DMS114 treated with DMSO at 0.1 percent for 48 hours (cell line): ENCODE results near the gene SORL1.
"Not testable (repeated sequence)": the region's sequence is repeated elsewhere in the genome, so short reads cannot be mapped to it uniquely, and the experiment has no call there.

Source experiments
- DNase-seq: peaks from one replicate; lab custom pipeline; 2025; ENCODE audit not compliant: unreplicated experiment; lab: John Stamatoyannopoulos, UW

Gene SORL1

GRCh38 chr11:121476379-121477032, 24.4 kb downstream of the SORL1 start:
- DNase-seq, result no peak

GRCh38 chr11:121478226-121478894, 26.2 kb downstream of the SORL1 start:
- no peak for DNase-seq

GRCh38 chr11:121478895-121479697, 27.0 kb downstream of the SORL1 start:
- no peak for DNase-seq

GRCh38 chr11:121479698-121480238, 27.7 kb downstream of the SORL1 start:
- no peak for DNase-seq

DNA sequence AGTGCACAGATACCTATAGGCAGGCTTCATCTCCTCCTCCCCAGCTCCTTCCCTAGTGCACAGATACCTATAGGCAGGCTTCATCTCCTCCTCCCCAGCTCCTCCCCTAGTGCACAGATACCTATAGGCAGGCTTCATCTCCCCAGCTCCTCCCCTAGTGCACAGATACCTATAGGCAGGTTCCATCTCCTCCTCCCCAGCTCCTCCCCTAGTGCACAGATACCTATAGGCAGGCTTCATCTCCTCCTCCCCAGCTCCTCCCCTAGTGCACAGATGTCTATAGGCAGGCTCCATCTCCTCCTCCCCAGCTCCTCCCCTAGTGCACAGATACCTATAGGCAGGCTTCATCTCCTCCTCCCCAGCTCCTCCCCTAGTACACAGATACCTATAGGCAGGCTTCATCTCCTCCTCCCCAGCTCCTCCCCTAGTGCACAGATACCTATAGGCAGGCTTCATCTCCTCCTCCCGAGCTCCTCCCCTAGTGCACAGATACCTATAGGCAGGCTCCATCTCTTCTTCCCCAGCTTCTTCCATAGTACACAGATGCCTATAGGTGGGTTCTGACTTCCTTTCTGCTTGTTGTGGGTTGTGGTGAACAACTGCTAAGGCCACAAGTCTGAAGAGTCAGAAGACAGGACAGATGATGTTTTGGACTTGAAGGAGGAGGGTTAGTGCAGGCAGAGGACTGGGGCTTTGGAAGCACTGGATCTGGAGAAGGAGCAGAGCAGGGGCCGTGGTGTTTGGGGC, 29.5 kb downstream of the SORL1 start:
- not testable (repeated sequence) for DNase-seq

- no peak for DNase-seq
These were observed 30.4 kb downstream of the SORL1 start for GRCh38 chr11:121482231-121483129.

GRCh38 chr11:121483805-121484480, 31.8 kb downstream of the SORL1 start:
- DNase-seq, result no peak

GRCh38 chr11:121485216-121485615, 33.1 kb downstream of the SORL1 start:
- no peak for DNase-seq

- DNase-seq, result no peak
These were observed 33.9 kb downstream of the SORL1 start for GRCh38 chr11:121486054-121486453.

DNA sequence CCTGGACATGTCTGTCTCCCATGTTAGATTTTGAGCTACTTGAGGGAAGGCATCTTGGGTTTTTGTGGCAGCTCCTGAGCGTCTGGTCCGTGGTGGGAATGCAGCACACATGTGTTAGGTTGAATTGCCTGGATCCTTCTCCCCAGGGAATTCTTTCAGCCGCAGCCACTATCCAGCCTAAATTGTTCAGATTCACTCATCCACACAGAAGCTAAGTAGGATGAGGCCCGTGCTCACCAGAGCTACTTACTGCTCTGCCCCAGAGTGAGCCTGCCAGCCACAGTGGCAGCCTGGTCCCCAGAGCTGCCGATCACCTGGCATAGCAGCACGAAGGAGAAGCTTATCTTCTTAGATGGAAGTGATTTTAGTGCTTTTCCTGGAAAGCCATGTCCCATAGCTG, 35.1 kb downstream of the SORL1 start:
- no peak for DNase-seq

GRCh38 chr11:121488170-121488569, 36.1 kb downstream of the SORL1 start:
- DNase-seq, result no peak

- DNase-seq, result no peak
These were observed 36.5 kb downstream of the SORL1 start for GRCh38 chr11:121488641-121489040.

GRCh38 chr11:121489823-121490222, 37.7 kb downstream of the SORL1 start:
- DNase-seq, result no peak

DNA sequence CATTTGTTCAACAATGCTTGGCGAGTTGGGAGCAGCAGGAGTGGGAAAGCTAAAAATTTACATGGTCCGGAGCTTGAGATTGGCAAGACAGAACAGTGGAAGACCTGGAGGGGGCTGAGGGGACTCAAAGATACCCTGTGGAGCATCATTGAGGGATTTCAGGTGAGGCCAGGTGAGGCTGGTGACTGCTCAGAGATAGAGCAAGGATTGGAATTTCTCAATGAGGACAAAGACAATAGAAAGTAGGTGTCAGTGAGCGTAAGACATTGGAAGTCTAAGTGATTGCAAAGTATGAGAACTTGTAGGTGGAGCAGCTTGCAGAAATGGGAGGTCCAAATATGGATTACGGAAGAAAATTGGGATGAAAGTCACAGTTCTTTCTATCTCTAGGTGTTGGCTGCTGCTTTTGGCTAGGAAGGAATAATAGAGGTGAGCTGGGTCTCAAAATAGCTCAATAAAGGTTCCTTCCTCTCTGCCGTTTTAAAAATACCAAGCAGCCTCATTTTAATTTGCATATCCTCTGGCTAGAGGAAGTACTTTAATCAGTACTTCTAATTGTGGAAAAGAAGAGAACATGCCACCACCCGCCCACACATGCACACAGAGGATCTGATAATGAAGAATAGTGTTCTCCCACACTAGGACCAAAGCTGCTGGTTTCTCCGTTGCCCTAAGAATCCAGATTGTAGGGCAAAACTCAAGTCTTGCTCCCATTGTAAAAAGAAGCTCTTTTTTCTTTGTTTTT, 42.4 kb downstream of the SORL1 start:
- no peak for DNase-seq

DNA sequence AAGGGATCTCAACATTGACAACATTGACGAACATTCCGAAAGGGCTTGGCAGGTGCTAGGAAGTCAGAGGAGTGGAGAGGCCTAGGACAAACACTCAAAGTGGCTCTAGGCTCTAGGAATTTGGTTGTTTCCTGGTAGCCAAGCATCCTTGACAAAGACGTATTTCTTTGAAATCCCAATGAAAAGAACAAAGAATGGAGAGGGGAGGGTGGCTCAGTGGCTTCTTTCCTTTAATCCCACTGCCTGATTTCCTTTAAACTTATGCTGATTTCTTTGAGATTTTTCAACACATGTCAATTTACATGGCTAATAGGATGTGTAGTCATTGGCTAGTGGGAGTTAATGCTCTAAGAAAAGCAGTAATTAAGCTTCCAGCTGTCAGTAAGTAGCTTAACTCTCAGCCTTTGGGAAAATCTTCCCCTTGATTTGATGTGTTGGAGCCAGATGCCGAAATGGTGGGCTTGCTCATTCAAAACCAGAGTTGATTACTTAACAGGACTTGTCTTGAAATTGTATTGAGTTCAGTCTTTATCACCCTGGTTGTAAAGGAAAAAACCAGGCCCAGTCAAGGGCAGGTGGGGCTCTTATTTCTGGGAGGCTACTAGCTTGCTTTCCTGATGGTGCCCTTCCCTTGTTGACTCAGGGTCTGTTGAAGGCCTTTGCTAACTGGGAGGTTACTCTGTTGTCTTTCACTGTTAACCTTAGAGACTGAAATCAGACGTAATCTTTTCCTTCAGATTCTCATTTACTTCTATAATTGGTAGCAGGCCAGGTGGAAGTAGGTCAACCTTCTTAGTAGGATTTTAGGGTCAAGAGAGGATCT, 45.3 kb downstream of the SORL1 start:
- DNase-seq, result no peak

DNA sequence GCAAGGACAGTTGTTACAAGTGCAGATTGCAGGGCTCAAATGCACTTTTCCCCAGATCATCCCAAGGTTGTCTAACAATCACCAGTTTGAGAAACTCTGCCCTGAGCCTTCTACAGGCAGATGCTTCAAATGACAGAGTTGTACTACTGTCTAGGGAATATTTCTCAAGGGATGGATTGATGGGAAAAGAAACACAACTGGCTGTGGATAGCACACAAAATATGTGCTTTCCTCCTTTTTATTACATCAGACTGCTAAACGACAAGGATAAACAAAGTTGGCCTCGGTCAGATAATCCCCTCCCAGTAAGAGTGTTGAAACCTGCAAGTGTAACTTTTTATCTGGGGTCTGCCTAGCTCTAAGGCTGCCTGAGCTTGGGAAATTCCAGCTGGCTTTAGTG, 47.3 kb downstream of the SORL1 start:
- no peak for DNase-seq

GRCh38 chr11:121500275-121500674, 48.2 kb downstream of the SORL1 start:
- no peak for DNase-seq

GRCh38 chr11:121500717-121501116, 48.6 kb downstream of the SORL1 start:
- DNase-seq, result no peak
